Liver (tissue), 3 donors: Measurements from ENCODE around the gene TSHZ2.

ENCODE experiments used
- ATF3 ChIP-seq: IDR thresholded peaks from 2 replicates; pipeline ENCODE4 v1.6.1; 2016; ENCODE audit warnings: antibody characterized with exemption
- CTCF ChIP-seq: fragments of 150-350 bp; IDR thresholded peaks from 2 replicates; pipeline ENCODE4 v1.5.1; 2017; ENCODE audit warnings: improper control_type of control experiment, low read depth, low read length; ENCODE audit not compliant: missing input control
- EGR1 ChIP-seq, 2 donors: IDR thresholded peaks; 2 replicates each; pipeline ENCODE4 v1.6.1; 2016 to 2018; ENCODE audit warnings: antibody characterized with exemption in 2 of 2, low read depth in 2 of 2
- JUND ChIP-seq, 2 donors: IDR thresholded peaks; 2 replicates each; pipeline ENCODE4 v1.6.1; 2016; ENCODE audit warnings: antibody characterized with exemption in 2 of 2
- MAX ChIP-seq: IDR thresholded peaks from 2 replicates; pipeline ENCODE4 v1.6.1; 2016; ENCODE audit warnings: antibody characterized with exemption
- NR2F2 ChIP-seq: IDR thresholded peaks from 2 replicates; pipeline ENCODE4 v1.6.1; 2016; ENCODE audit warnings: antibody characterized with exemption
- RAD21 ChIP-seq, 2 donors: IDR thresholded peaks; 2 replicates each; pipeline ENCODE4 v1.6.1; 2016; ENCODE audit warnings: antibody characterized with exemption in 2 of 2, mild to moderate bottlenecking in 2 of 2
- REST ChIP-seq: IDR thresholded peaks from 2 replicates; pipeline ENCODE4 v1.6.1; 2016; ENCODE audit warnings: antibody characterized with exemption, mild to moderate bottlenecking
- RXRA ChIP-seq, 2 donors: IDR thresholded peaks; 2 replicates each; pipeline ENCODE4 v1.6.1; 2017 to 2018; ENCODE audit warnings: antibody characterized with exemption in 2 of 2, mild to moderate bottlenecking in 1 of 2
- SP1 ChIP-seq: IDR thresholded peaks from 2 replicates; pipeline ENCODE4 v1.6.1; 2018; ENCODE audit warnings: antibody characterized with exemption, mild to moderate bottlenecking
- TAF1 ChIP-seq: conservative IDR thresholded peaks from 2 replicates; pipeline ENCODE4 v1.6.1; 2016; ENCODE audit warnings: antibody characterized with exemption, mild to moderate bottlenecking
- YY1 ChIP-seq: IDR thresholded peaks from 2 replicates; pipeline ENCODE4 v1.6.1; 2016; ENCODE audit warnings: antibody characterized with exemption, mild to moderate bottlenecking
- donor health status: healthy.
- donor health status: healthy.

- no peak for TF ChIP-seq CTCF
- TF ChIP-seq JUND (IDR thresholded peaks at IDR 0.05): no peak
- TF ChIP-seq RXRA (IDR thresholded peaks at IDR 0.05): no peak
- TF ChIP-seq MAX: no peak
- no peak for TF ChIP-seq NR2F2
- TF ChIP-seq RAD21 (IDR thresholded peaks at IDR 0.05): no peak
- no peak for TF ChIP-seq SP1
- no peak for TF ChIP-seq ATF3
- TF ChIP-seq YY1: no peak
- TF ChIP-seq TAF1: no peak
- TF ChIP-seq REST: no peak
- TF ChIP-seq EGR1 (IDR thresholded peaks at IDR 0.05; ENCODE audit: low read depth in 2 of 2): no peak
Measured at GRCh38 chr20:53421343-53421742, 449.2 kb downstream of the TSHZ2 start.
